Cardiac fibroblast (primary cell): ENCODE results near the gene STON2.

Experiments
- DNase-seq, 2 donors: peaks; one replicate each; pipeline versions ENCODE4 v3.0.0 to v3.0.0-alpha.2; 2010; ENCODE audit warnings: low read depth in 2 of 2
- H3K4me3 ChIP-seq, 2 donors: replicated peaks in 1 of 2; 1 replicate in 1 of 2; 2 replicates in 1 of 2; pipeline ENCODE4 v1.5.1; 2011; ENCODE audit warnings: low read depth in 2 of 2, low read length in 2 of 2, mild to moderate bottlenecking in 2 of 2, moderate library complexity in 1 of 2
- TF ChIP-seq, protein P1 (sequence below): IDR thresholded peaks from one replicate; pipeline ENCODE4 v1.5.1; 2011; ENCODE audit warnings: low read depth, mild to moderate bottlenecking, low read length, inconsistent platforms

The STON2 gene

DNA sequence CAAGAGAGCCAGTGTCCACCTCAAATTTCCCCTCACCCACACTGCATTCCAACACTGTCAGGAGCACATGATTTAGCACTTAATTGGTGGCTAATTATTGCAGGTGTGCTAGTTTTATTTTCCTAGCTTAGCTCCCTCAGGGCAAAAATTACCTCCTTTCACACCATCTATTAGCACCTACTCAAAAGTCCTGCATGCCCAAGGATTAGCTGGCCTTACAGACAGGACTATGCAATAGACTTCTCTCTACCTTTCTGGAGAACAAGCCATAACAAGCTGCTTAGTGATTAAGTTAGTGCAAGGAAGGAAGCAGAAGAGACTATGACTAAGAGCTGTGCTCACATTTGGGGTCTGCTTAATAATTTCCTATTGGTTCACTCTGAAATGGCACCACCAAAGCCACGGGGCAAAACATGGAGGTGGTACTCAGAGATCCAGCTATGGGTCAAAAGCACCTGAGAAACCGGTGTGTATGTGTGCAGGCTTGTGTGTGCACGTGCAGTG is 69.5 kb downstream of the STON2 start:
- TF ChIP-seq, protein P1, sequence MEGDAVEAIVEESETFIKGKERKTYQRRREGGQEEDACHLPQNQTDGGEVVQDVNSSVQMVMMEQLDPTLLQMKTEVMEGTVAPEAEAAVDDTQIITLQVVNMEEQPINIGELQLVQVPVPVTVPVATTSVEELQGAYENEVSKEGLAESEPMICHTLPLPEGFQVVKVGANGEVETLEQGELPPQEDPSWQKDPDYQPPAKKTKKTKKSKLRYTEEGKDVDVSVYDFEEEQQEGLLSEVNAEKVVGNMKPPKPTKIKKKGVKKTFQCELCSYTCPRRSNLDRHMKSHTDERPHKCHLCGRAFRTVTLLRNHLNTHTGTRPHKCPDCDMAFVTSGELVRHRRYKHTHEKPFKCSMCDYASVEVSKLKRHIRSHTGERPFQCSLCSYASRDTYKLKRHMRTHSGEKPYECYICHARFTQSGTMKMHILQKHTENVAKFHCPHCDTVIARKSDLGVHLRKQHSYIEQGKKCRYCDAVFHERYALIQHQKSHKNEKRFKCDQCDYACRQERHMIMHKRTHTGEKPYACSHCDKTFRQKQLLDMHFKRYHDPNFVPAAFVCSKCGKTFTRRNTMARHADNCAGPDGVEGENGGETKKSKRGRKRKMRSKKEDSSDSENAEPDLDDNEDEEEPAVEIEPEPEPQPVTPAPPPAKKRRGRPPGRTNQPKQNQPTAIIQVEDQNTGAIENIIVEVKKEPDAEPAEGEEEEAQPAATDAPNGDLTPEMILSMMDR, result no peak
- DNase-seq, result no peak
- H3K4me3 ChIP-seq, result no peak overlapping the region

DNA sequence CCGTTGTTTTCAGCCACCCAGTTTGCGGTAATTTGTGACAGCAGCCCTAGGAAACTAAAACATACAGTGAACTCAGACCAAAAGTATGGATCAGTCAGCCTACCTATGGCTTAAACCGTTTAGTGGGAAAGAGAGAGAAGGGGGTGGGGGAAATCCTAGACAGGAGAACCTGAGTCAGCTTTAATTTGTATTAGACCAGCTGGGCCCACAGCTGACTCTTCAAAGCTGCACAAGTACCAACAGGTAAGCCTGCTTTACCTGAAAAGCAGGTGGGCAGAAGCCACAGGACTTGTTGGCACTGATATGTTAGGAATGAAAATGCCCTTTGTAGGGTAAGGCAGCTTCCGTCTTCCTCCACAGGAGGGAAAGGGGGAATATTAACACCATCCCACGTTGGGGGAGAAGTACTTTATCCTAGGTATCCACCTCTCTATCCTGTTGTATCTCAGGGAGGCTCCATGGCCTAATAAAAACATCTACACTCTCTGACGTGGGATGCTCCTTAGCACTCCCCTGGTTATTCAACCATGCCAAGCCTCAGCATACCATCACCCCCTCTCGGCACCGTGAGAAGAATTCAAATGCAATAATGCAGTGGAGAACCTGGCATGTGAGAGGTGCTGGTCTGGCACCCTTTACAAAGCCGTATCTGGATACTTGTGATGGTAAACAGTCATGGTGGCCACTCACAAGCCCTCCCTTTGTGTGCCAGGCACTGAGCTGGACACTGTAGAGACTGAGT is 70.3 kb downstream of the STON2 start:
- TF ChIP-seq, protein P1, result no peak
- no peak overlapping the region for H3K4me3 ChIP-seq
- no peak for DNase-seq

DNA sequence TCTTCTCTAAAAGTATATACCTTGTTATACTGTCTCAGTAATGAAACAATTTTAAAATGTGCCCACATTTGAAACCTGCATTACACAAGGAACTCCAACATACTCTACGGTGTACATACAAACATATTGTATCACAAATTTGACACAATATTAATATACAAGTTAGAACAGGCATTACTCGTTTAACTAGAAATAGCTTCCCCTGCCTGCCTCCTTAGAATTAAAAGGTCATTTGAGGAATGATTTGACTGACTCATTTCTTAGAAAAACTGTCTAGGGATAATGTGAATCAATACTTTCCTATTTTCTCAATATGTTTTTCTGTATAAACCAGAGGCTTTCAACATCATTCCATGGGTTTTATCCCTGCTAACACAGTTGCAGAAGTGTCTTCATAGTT is 73.7 kb downstream of the STON2 start:
- DNase-seq, result no peak
- TF ChIP-seq, protein P1, result no peak
- no peak overlapping the region for H3K4me3 ChIP-seq

DNA sequence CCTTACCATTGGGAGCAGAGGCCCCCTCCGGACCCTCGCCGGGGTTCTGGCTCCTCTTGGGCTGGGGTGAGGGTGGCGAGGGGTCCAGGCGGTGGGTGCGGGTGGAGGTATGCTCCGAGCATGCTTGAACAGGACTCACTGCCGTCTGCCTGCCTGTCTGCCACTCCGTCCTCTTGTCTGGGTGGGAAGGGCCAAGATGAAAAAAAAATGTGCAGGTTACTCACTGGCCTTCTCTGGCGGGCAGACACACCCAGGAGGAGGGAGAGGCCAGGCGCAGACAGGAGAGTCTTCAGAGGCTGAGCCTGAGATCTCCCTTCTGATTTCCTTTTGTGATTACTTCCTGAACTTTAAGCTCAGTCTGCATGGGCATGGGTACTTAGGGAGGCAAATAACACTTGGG is 76.1 kb downstream of the STON2 start:
- no peak for DNase-seq
- H3K4me3 ChIP-seq, result no peak overlapping the region
- TF ChIP-seq, protein P1, result no peak

DNA sequence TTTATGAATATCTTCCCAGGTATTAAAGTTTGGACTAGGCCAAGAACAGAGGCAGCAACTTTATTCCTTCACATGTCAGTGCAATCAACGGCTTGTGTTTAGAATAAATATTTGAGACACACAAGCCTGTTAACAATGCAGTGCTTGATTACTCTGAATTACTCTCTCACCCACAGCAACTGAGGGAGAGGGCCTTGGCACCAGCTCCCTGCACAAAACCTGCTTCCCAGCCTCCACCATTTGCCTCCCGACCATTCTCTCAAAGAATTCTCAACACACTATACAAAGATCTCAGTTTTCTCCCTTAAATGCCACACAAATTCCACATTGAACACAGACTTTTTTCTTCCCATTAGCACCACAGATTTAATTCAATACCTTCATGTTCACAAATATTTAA is 77.0 kb downstream of the STON2 start:
- no peak for DNase-seq
- TF ChIP-seq, protein P1, result no peak
- H3K4me3 ChIP-seq, result no peak overlapping the region

DNA sequence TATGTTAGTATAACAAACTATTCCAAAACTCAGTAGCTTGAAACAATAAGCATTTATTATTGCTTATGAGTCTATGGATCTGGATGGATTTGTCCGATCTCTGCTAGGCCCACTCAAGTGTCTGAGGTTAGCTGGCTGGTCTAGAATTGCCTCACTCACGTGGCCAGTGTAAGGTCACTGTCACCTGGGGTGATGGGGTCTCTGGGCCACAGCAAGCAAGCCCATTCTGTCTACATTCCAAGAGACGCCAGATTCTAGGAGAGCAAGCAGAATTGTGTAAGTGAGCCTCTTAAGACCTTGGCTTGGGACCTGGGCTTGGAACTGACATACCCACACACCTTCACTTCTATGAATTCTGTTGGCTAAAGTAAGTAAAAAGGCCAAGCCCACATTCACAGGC is 80.2 kb downstream of the STON2 start:
- no peak overlapping the region for H3K4me3 ChIP-seq
- DNase-seq, result no peak
- TF ChIP-seq, protein P1, result no peak
